Suprapubic skin (tissue), 4 donors: ENCODE results near the gene SMCO2. TPM values are rescaled to one million over a fixed set of nuclear protein-coding genes. Genes with fewer than 3 reads are reported as not detected.
A peak's percentile ranks its signal among the peaks of the same experiment; 100 is the strongest.

Experiments
- DNase-seq, 2 donors: peaks; one replicate each; pipeline ENCODE4 v3.0.0-alpha.2; 2019; ENCODE audit warnings: low spot score in 2 of 2
- H3K27ac ChIP-seq: fragments of 200-600 bp; sonication (generic); one replicate; pipeline ENCODE4 v1.5.1; 2019
- H3K27me3 ChIP-seq: fragments of 200-600 bp; sonication (generic); one replicate; pipeline ENCODE4 v1.5.1; 2019
- H3K36me3 ChIP-seq: fragments of 200-600 bp; sonication (generic); one replicate; pipeline ENCODE4 v1.5.1; 2019
- H3K4me1 ChIP-seq: fragments of 200-600 bp; sonication (generic); one replicate; pipeline ENCODE4 v1.5.1; 2019
- H3K4me3 ChIP-seq: fragments of 200-600 bp; sonication (generic); one replicate; pipeline ENCODE4 v1.5.1; 2019; ENCODE audit warnings: mild to moderate bottlenecking
- H3K9me3 ChIP-seq: fragments of 200-600 bp; sonication (generic); one replicate; pipeline ENCODE4 v1.5.1; 2019
- CTCF ChIP-seq, 2 donors: fragments of 200-600 bp in 1 of 2; fragments of 450-650 bp in 1 of 2; sonication (generic) in 1 of 2; IDR thresholded peaks; one replicate each; pipeline ENCODE4 v1.5.1; 2016 to 2019; ENCODE audit warnings: antibody characterized with exemption in 2 of 2, mild to moderate bottlenecking in 1 of 2, moderate library complexity in 1 of 2
- EP300 ChIP-seq: sonication (generic); formaldehyde crosslinking; IDR thresholded peaks from one replicate; pipeline ENCODE4 v1.6.1; 2017; ENCODE audit warnings: antibody characterized with exemption
- POLR2A ChIP-seq, 2 donors: fragments of 450-650 bp; IDR thresholded peaks; one replicate each; pipeline ENCODE4 v1.6.1; 2017; ENCODE audit warnings: antibody characterized with exemption in 2 of 2, mild to moderate bottlenecking in 2 of 2, moderate library complexity in 2 of 2
- POLR2AphosphoS5 ChIP-seq, 3 donors: sonication (generic); formaldehyde crosslinking; IDR thresholded peaks; one replicate each; pipeline ENCODE4 v1.6.1; 2017; ENCODE audit warnings: antibody characterized with exemption in 3 of 3
- WGBS: methylation state at CpG from one replicate; pipeline ENCODE4 v1.1.5; 2018; 5-methylcytosine and 5-hydroxymethylcytosine counted together
- total RNA-seq, 4 donors: library from RNA; depleted of rRNA; stranded (reverse); fragments of >200 nt; gene quantifications; one replicate each; pipeline ENCODE4 v1.1.0, GENCODE V29; 2016

The SMCO2 gene
- total RNA-seq, 4 donors from 2014 or later: 0.53 to 1.7 (median 1.1) TPM

- H3K27ac ChIP-seq: peak overlapping the region; percentile 37
Measured at GRCh38 chr12:27511723-27512045, 65.1 kb downstream of the SMCO2 start.

GRCh38 chr12:27513155-27513824, 66.8 kb downstream of the SMCO2 start:
- WGBS: 97% methylated on average over 7 of the region's 7 CpGs
- no peaks in the 10 kb centered on the region for H3K27me3 ChIP-seq
- no peak overlapping the region for H3K27ac ChIP-seq
- H3K4me3 ChIP-seq: no peak overlapping the region
- DNase-seq: no peak
- peaks cover 3% of the 10 kb centered on the region for H3K4me1 ChIP-seq
- H3K36me3 ChIP-seq: no peaks in the 10 kb centered on the region
- TF ChIP-seq POLR2A (IDR thresholded peaks at IDR 0.05) (no peak), EP300 (no peak), POLR2AphosphoS5 (IDR thresholded peaks at IDR 0.05) (no peak), CTCF (IDR thresholded peaks at IDR 0.05) (no peak)
- H3K9me3 ChIP-seq: no peaks in the 10 kb centered on the region

More at GRCh38 chr12:27511723-27512045, 65.1 kb downstream of the SMCO2 start:
- Histone ChIP-seq H3K9me3 (no peaks in the 10 kb centered on the region), H3K4me1 (peaks cover 3% of the 10 kb centered on the region), H3K27me3 (no peaks in the 10 kb centered on the region), H3K36me3 (no peaks in the 10 kb centered on the region), H3K4me3 (no peak overlapping the region)
- TF ChIP-seq POLR2A (IDR thresholded peaks at IDR 0.05) (no peak), EP300 (no peak), POLR2AphosphoS5 (IDR thresholded peaks at IDR 0.05) (peak in 1 of 3 donors; percentile 10)
- WGBS: 55% methylated on average over 3 of the region's 3 CpGs
- DNase-seq: no peak

- peaks cover 3% of the 10 kb centered on the region for H3K4me1 ChIP-seq
- 69% methylated on average over 9 of the region's 9 CpGs for WGBS
- H3K4me3 ChIP-seq: no peak overlapping the region
- DNase-seq: no peak
- H3K9me3 ChIP-seq: no peaks in the 10 kb centered on the region
- H3K27ac ChIP-seq: no peak overlapping the region
- H3K36me3 ChIP-seq: no peaks in the 10 kb centered on the region
- H3K27me3 ChIP-seq: no peaks in the 10 kb centered on the region
- TF ChIP-seq POLR2AphosphoS5 (IDR thresholded peaks at IDR 0.05): no peak
- TF ChIP-seq EP300: no peak
- TF ChIP-seq POLR2A (IDR thresholded peaks at IDR 0.05): no peak
- no peak for TF ChIP-seq CTCF (IDR thresholded peaks at IDR 0.05)
Measured at GRCh38 chr12:27515671-27516070, 69.1 kb downstream of the SMCO2 start.

- Histone ChIP-seq H3K4me1 (no peaks in the 10 kb centered on the region), H3K36me3 (no peaks in the 10 kb centered on the region), H3K9me3 (no peaks in the 10 kb centered on the region), H3K27ac (no peak overlapping the region), H3K4me3 (no peak overlapping the region), H3K27me3 (no peaks in the 10 kb centered on the region)
- DNase-seq: no peak
- TF ChIP-seq POLR2AphosphoS5 (IDR thresholded peaks at IDR 0.05) (no peak), POLR2A (IDR thresholded peaks at IDR 0.05) (no peak), EP300 (no peak), CTCF (IDR thresholded peaks at IDR 0.05) (no peak)
- WGBS: 61% methylated on average over 4 of the region's 4 CpGs
Measured at GRCh38 chr12:27516625-27517024, 70.1 kb downstream of the SMCO2 start.

- H3K27me3 ChIP-seq: no peaks in the 10 kb centered on the region
- H3K36me3 ChIP-seq: no peaks in the 10 kb centered on the region
- H3K4me3 ChIP-seq: no peak overlapping the region
- no peaks in the 10 kb centered on the region for H3K9me3 ChIP-seq
- no peaks in the 10 kb centered on the region for H3K4me1 ChIP-seq
- 89% methylated on average over 3 of the region's 3 CpGs for WGBS
- no peak for DNase-seq
- H3K27ac ChIP-seq: no peak overlapping the region
- no peak for TF ChIP-seq EP300
- no peak for TF ChIP-seq POLR2A (IDR thresholded peaks at IDR 0.05)
- TF ChIP-seq POLR2AphosphoS5 (IDR thresholded peaks at IDR 0.05): no peak
- no peak for TF ChIP-seq CTCF (IDR thresholded peaks at IDR 0.05)
Measured at GRCh38 chr12:27517546-27517945, 71.0 kb downstream of the SMCO2 start.
